Liver (tissue), 9 donors: Measurements from ENCODE around the gene SLC1A2. TPM values are rescaled to one million over a fixed set of nuclear protein-coding genes. Genes with fewer than 3 reads are reported as not detected.

Experiments
- DNase-seq: peaks from one replicate; pipeline ENCODE4 v3.0.0-alpha.2; 2017; ENCODE audit warnings: low spot score
- H3K27ac ChIP-seq, 2 donors: one replicate each; pipeline ENCODE4 v1.7.0; 2013; ENCODE audit warnings: inconsistent platforms in 2 of 2, low read length in 2 of 2, control low read depth in 1 of 2, low read depth in 1 of 2, mild to moderate bottlenecking in 1 of 2
- H3K27me3 ChIP-seq, 4 donors: one replicate each; pipeline versions ENCODE4 v1.6.1 to v1.7.0; 2013; ENCODE audit warnings: low read length in 3 of 4, inconsistent platforms in 1 of 4, mild to moderate bottlenecking in 1 of 4, moderate library complexity in 1 of 4; ENCODE audit not compliant: control insufficient read depth in 4 of 4, insufficient read depth in 4 of 4
- H3K36me3 ChIP-seq, 4 donors: one replicate each; pipeline versions ENCODE4 v1.6.1 to v1.7.0; 2013; ENCODE audit warnings: low read length in 3 of 4, mild to moderate bottlenecking in 3 of 4, low read depth in 1 of 4, moderate library complexity in 1 of 4; ENCODE audit not compliant: control insufficient read depth in 4 of 4, insufficient read depth in 3 of 4
- H3K4me1 ChIP-seq, 4 donors: one replicate each; pipeline versions ENCODE4 v1.6.1 to v1.7.0; 2013; ENCODE audit warnings: low read length in 3 of 4, mild to moderate bottlenecking in 3 of 4, moderate library complexity in 1 of 4; ENCODE audit not compliant: control insufficient read depth in 4 of 4, insufficient read depth in 4 of 4
- H3K4me3 ChIP-seq, 3 donors: one replicate each; pipeline versions ENCODE4 v1.6.1 to v1.7.0; 2013; ENCODE audit warnings: low read length in 3 of 3, control low read depth in 1 of 3, low read depth in 1 of 3, mild to moderate bottlenecking in 1 of 3
- H3K9ac ChIP-seq, 2 donors: one replicate each; pipeline ENCODE4 v1.7.0; 2013; ENCODE audit warnings: low read length in 2 of 2, mild to moderate bottlenecking in 2 of 2, moderate library complexity in 2 of 2, control low read depth in 1 of 2, low read depth in 1 of 2
- H3K9me3 ChIP-seq, 4 donors: one replicate each; pipeline versions ENCODE4 v1.6.1 to v1.7.0; 2013; ENCODE audit warnings: low read length in 3 of 4; ENCODE audit not compliant: control insufficient read depth in 4 of 4
- EGR1 ChIP-seq, 2 donors: IDR thresholded peaks; 2 replicates each; pipeline ENCODE4 v1.6.1; 2016 to 2018; ENCODE audit warnings: antibody characterized with exemption in 2 of 2, low read depth in 2 of 2
- FOXA1 ChIP-seq: IDR thresholded peaks from 2 replicates; pipeline ENCODE4 v1.6.1; 2016; ENCODE audit warnings: antibody characterized with exemption
- FOXA2 ChIP-seq: IDR thresholded peaks from 2 replicates; pipeline ENCODE4 v1.6.1; 2016; ENCODE audit warnings: antibody characterized with exemption
- GABPA ChIP-seq, 2 donors: IDR thresholded peaks in 1 of 2; conservative IDR thresholded peaks in 1 of 2; 2 replicates each; pipeline ENCODE4 v1.6.1; 2016; ENCODE audit warnings: antibody characterized with exemption in 2 of 2, mild to moderate bottlenecking in 1 of 2, moderate library complexity in 1 of 2
- HNF4A ChIP-seq, 2 donors: conservative IDR thresholded peaks; 2 replicates each; pipeline ENCODE4 v1.6.1; 2016; ENCODE audit warnings: antibody characterized with exemption in 2 of 2, mild to moderate bottlenecking in 2 of 2
- HNF4G ChIP-seq: IDR thresholded peaks from 2 replicates; pipeline ENCODE4 v1.6.1; 2016; ENCODE audit warnings: antibody characterized with exemption
- JUND ChIP-seq, 2 donors: IDR thresholded peaks; 2 replicates each; pipeline ENCODE4 v1.6.1; 2016; ENCODE audit warnings: antibody characterized with exemption in 2 of 2
- MAX ChIP-seq: IDR thresholded peaks from 2 replicates; pipeline ENCODE4 v1.6.1; 2016; ENCODE audit warnings: antibody characterized with exemption
- NR2F2 ChIP-seq: IDR thresholded peaks from 2 replicates; pipeline ENCODE4 v1.6.1; 2016; ENCODE audit warnings: antibody characterized with exemption
- RAD21 ChIP-seq, 2 donors: IDR thresholded peaks; 2 replicates each; pipeline ENCODE4 v1.6.1; 2016; ENCODE audit warnings: antibody characterized with exemption in 2 of 2, mild to moderate bottlenecking in 2 of 2
- RXRA ChIP-seq, 2 donors: IDR thresholded peaks; 2 replicates each; pipeline ENCODE4 v1.6.1; 2017 to 2018; ENCODE audit warnings: antibody characterized with exemption in 2 of 2, mild to moderate bottlenecking in 1 of 2
- SP1 ChIP-seq: IDR thresholded peaks from 2 replicates; pipeline ENCODE4 v1.6.1; 2018; ENCODE audit warnings: antibody characterized with exemption, mild to moderate bottlenecking
- TAF1 ChIP-seq: conservative IDR thresholded peaks from 2 replicates; pipeline ENCODE4 v1.6.1; 2016; ENCODE audit warnings: antibody characterized with exemption, mild to moderate bottlenecking
- YY1 ChIP-seq: IDR thresholded peaks from 2 replicates; pipeline ENCODE4 v1.6.1; 2016; ENCODE audit warnings: antibody characterized with exemption, mild to moderate bottlenecking
- ZBTB33 ChIP-seq: IDR thresholded peaks from 2 replicates; pipeline ENCODE4 v1.6.1; 2016; ENCODE audit warnings: antibody characterized with exemption
- WGBS: extraction: QIAGEN DNeasy Blood & Tissue Kit; methylation state at CpG from one replicate; pipeline ENCODE4 v1.1.7; 2013; 5-methylcytosine and 5-hydroxymethylcytosine counted together
- polyA plus RNA-seq, 2 donors: library from polyadenylated mRNA; stranded (reverse) in 1 of 2; unstranded in 1 of 2; fragments of 200-250 nt in 1 of 2; fragments of >200 nt in 1 of 2; fragmentation: Nextera tagmentation in 1 of 2; extraction: Ambion mirVana in 1 of 2; gene quantifications; one replicate each; pipeline versions ENCODE4 v1.2.1 to v1.2.3, GENCODE V29; 2013 to 2015
- total RNA-seq, 2 donors: library from RNA; depleted of rRNA; stranded (reverse); fragments of >200 nt; gene quantifications; one replicate each; pipeline ENCODE4 v1.2.3, GENCODE V29; 2014
- TF ChIP-seq, protein P1 (sequence below): IDR thresholded peaks from 2 replicates; pipeline ENCODE4 v1.6.1; 2016; ENCODE audit warnings: antibody characterized with exemption
- TF ChIP-seq, protein P2 (sequence below): fragments of 150-350 bp; IDR thresholded peaks from 2 replicates; pipeline ENCODE4 v1.5.1; 2017; ENCODE audit warnings: improper control_type of control experiment, low read depth, low read length; ENCODE audit not compliant: missing input control
- TF ChIP-seq, protein P3 (sequence below): IDR thresholded peaks from 2 replicates; pipeline ENCODE4 v1.6.1; 2016; ENCODE audit warnings: antibody characterized with exemption, mild to moderate bottlenecking
- donor health status: healthy.
- donor health status: healthy.
- donor health status: healthy.
- donor health status: healthy.
- donor health status: healthy.

The SLC1A2 gene
- total and polyA plus RNA-seq, 4 donors: 6.4 to 19.5 (median 13.5) TPM

GRCh38 chr11:35246745-35247144 is 172.6 kb downstream of the SLC1A2 start:
- DNase-seq: no peak
- H3K4me3 ChIP-seq: no peak overlapping the region
- H3K9ac ChIP-seq: no peak overlapping the region
- 19% methylated on average over 2 of the region's 2 CpGs for WGBS
- H3K4me1 ChIP-seq: no peaks in the 10 kb centered on the region
- H3K27me3 ChIP-seq: no peaks in the 10 kb centered on the region
- no peaks in the 10 kb centered on the region for H3K9me3 ChIP-seq
- no peaks in the 10 kb centered on the region for H3K36me3 ChIP-seq
- TF ChIP-seq RXRA (IDR thresholded peaks at IDR 0.05) (no peak), YY1 (no peak), HNF4A (conservative IDR thresholded peaks at IDR 0.05) (no peak), EGR1 (IDR thresholded peaks at IDR 0.05; ENCODE audit: low read depth in 2 of 2) (no peak), FOXA1 (no peak), FOXA2 (no peak), HNF4G (no peak), ZBTB33 (no peak)
- TF ChIP-seq, protein P1, sequence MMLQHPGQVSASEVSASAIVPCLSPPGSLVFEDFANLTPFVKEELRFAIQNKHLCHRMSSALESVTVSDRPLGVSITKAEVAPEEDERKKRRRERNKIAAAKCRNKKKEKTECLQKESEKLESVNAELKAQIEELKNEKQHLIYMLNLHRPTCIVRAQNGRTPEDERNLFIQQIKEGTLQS: no peak
- H3K27ac ChIP-seq: no peak overlapping the region

- TF ChIP-seq HNF4G: no peak
- TF ChIP-seq SP1: no peak
- no peak for TF ChIP-seq HNF4A (conservative IDR thresholded peaks at IDR 0.05)
- TF ChIP-seq, protein P2, sequence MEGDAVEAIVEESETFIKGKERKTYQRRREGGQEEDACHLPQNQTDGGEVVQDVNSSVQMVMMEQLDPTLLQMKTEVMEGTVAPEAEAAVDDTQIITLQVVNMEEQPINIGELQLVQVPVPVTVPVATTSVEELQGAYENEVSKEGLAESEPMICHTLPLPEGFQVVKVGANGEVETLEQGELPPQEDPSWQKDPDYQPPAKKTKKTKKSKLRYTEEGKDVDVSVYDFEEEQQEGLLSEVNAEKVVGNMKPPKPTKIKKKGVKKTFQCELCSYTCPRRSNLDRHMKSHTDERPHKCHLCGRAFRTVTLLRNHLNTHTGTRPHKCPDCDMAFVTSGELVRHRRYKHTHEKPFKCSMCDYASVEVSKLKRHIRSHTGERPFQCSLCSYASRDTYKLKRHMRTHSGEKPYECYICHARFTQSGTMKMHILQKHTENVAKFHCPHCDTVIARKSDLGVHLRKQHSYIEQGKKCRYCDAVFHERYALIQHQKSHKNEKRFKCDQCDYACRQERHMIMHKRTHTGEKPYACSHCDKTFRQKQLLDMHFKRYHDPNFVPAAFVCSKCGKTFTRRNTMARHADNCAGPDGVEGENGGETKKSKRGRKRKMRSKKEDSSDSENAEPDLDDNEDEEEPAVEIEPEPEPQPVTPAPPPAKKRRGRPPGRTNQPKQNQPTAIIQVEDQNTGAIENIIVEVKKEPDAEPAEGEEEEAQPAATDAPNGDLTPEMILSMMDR: no peak
- TF ChIP-seq TAF1: no peak
- TF ChIP-seq YY1: no peak
- TF ChIP-seq, protein P3, sequence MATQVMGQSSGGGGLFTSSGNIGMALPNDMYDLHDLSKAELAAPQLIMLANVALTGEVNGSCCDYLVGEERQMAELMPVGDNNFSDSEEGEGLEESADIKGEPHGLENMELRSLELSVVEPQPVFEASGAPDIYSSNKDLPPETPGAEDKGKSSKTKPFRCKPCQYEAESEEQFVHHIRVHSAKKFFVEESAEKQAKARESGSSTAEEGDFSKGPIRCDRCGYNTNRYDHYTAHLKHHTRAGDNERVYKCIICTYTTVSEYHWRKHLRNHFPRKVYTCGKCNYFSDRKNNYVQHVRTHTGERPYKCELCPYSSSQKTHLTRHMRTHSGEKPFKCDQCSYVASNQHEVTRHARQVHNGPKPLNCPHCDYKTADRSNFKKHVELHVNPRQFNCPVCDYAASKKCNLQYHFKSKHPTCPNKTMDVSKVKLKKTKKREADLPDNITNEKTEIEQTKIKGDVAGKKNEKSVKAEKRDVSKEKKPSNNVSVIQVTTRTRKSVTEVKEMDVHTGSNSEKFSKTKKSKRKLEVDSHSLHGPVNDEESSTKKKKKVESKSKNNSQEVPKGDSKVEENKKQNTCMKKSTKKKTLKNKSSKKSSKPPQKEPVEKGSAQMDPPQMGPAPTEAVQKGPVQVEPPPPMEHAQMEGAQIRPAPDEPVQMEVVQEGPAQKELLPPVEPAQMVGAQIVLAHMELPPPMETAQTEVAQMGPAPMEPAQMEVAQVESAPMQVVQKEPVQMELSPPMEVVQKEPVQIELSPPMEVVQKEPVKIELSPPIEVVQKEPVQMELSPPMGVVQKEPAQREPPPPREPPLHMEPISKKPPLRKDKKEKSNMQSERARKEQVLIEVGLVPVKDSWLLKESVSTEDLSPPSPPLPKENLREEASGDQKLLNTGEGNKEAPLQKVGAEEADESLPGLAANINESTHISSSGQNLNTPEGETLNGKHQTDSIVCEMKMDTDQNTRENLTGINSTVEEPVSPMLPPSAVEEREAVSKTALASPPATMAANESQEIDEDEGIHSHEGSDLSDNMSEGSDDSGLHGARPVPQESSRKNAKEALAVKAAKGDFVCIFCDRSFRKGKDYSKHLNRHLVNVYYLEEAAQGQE: no peak
- no peak for TF ChIP-seq ZBTB33
- no peak for TF ChIP-seq NR2F2
- TF ChIP-seq FOXA2: no peak
- TF ChIP-seq EGR1 (IDR thresholded peaks at IDR 0.05; ENCODE audit: low read depth in 2 of 2): no peak
- TF ChIP-seq RAD21 (IDR thresholded peaks at IDR 0.05): no peak
- no peak for TF ChIP-seq JUND (IDR thresholded peaks at IDR 0.05)
- no peak for TF ChIP-seq RXRA (IDR thresholded peaks at IDR 0.05)
- no peak for TF ChIP-seq MAX
- TF ChIP-seq, protein P1: no peak
- TF ChIP-seq GABPA (IDR thresholded peaks at IDR 0.05 in 1 of 2, conservative IDR thresholded peaks at IDR 0.05 in 1 of 2): no peak
- TF ChIP-seq FOXA1: no peak
- H3K4me3 ChIP-seq: no peak overlapping the region
- no peaks in the 10 kb centered on the region for H3K27me3 ChIP-seq
- no peaks in the 10 kb centered on the region for H3K9me3 ChIP-seq
- DNase-seq: no peak
- no peaks in the 10 kb centered on the region for H3K36me3 ChIP-seq
- H3K9ac ChIP-seq: no peak overlapping the region
- H3K27ac ChIP-seq: no peak overlapping the region
- no peaks in the 10 kb centered on the region for H3K4me1 ChIP-seq
- whole genome bisulfite sequencing: 84% methylated on average over 1 of the region's 1 CpG
Measured at GRCh38 chr11:35245786-35246185, 173.6 kb downstream of the SLC1A2 start.
